ENCODE results near the gene RFC2.
"Not testable (repeated sequence)": the region's sequence is repeated elsewhere in the genome, so short reads cannot be mapped to it uniquely, and the experiment has no call there.

DNA sequence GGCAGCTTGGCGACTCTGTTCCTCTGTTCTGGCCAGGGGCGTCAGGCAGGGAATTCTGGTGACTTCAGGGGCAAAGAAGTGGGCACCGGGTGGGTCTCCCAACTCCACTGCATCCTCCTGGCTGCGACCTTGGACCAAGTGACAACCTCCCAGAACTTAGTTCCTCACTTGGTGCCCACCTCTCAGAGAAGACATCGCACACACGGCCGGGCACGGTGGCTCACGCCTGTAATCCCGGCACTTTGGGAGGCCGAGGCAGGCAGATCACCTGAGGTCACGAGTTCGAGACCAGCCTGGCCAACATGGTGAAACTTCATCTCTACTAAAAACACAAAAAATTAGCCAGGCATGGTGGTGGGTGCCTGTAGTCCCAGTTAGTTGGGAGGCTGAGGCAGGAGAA, 29.3 kb downstream of the RFC2 start:
- TF ChIP-seq CTCF, POLR2A (IDR thresholded peaks at IDR 0.05): not testable (repeated sequence)

All from right lobe of liver (tissue), 4 donors.